Measurements from ENCODE around the gene TMPRSS2. TPM values are rescaled to one million over a fixed set of nuclear protein-coding genes. Genes with fewer than 3 reads are reported as not detected.

The TMPRSS2 gene
- total and polyA plus RNA-seq, 9 of the 15 experiments (the other 6 are each of a cell fraction or from before 2014, with no cell fraction given), result 0.20 TPM; not detected in 8

DNA sequence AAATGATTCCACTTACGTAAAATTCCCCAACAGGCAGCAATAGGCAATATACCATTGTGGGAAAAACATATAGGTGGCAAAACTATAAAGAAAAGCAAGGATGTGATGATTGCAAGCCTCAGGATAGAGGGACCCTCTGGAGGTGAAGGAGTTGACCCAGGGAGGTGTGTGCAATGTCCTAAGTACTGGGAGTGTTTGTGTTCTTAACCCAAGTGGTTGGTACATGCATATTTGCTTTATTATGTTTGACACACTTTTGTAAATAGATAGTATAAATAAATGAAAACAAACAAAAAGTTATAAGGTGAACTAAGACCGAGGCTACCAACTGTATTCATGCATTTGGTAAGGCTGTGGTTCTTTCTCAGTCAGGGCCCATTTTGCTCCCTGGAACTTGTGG is 74.4 kb downstream of the TMPRSS2 start:
- Histone ChIP-seq H3K79me2 (ENCODE audit: control insufficient read depth, insufficient read depth, low read length) (no peaks in the 10 kb centered on the region), H3K27me3 (ENCODE audit: control insufficient read depth in 2 of 2, insufficient read depth in 2 of 2, low read length in 2 of 2) (peaks cover 4 to 9% of the 10 kb centered on the region in 2 experiments; a peak in 3 of 5 replicates), H3K9ac (ENCODE audit: insufficient read depth in 1 of 2, low read depth in 2 of 2, low read length in 2 of 2) (no peak overlapping the region), H3K9me3 (replicated peaks; ENCODE audit: control insufficient read depth, insufficient read depth, low read depth, low read length) (no peaks in the 10 kb centered on the region), H3K27ac (ENCODE audit: extremely low read depth, low read depth, low read length) (no peak overlapping the region), H3K4me1 (replicated peaks in 1 of 2; ENCODE audit: control insufficient read depth in 2 of 2, insufficient read depth in 2 of 2, low read length in 2 of 2) (no peaks in the 10 kb centered on the region), H3K4me3 (no peak overlapping the region), H3K4me2 (ENCODE audit: insufficient read depth, low read length) (no peak overlapping the region), H4K20me1 (replicated peaks; ENCODE audit: control insufficient read depth, insufficient read depth, low read length) (no peaks in the 10 kb centered on the region), H2AFZ (ENCODE audit: low read depth, low read length) (no peak overlapping the region), H3K36me3 (ENCODE audit: control insufficient read depth, insufficient read depth, low read length) (no peaks in the 10 kb centered on the region), H3K9me1 (ENCODE audit: control insufficient read depth, insufficient read depth, low read length) (no peaks in the 10 kb centered on the region)
- TF ChIP-seq CTCFL (IDR thresholded peaks at IDR 0.05; ENCODE audit: borderline replicate concordance, insufficient read depth, low read depth, low read length, poor library complexity, severe bottlenecking) (no peak), SREBF2 (CRISPR knock-in tag; IDR thresholded peaks at IDR 0.05) (no peak), CUX1 (CRISPR knock-in tag; IDR thresholded peaks at IDR 0.05) (no peak), MAFF (IDR thresholded peaks at IDR 0.05; ENCODE audit: low read length) (no peak), GTF2B (IDR thresholded peaks at IDR 0.05; ENCODE audit: extremely low read depth, insufficient read length) (no peak), ETV5 (CRISPR knock-in tag; IDR thresholded peaks at IDR 0.05; ENCODE audit: low read depth) (no peak), KDM5B (IDR thresholded peaks at IDR 0.05; ENCODE audit: insufficient replicate concordance, low read depth, low read length) (no peak), SMARCA4 (IDR thresholded peaks at IDR 0.05) (no peak), NONO (IDR thresholded peaks at IDR 0.05; ENCODE audit: low read depth in 2 of 2, low read length in 1 of 2) (no peak), ZSCAN29 (IDR thresholded peaks at IDR 0.05) (no peak), MCM2 (IDR thresholded peaks at IDR 0.05; ENCODE audit: low read depth) (no peak)
- BruUV-seq (replicated peaks), result no TSS peak
- ATAC-seq, result no peak
- POLR2A ChIA-PET, result no interaction called here
- FAIRE-seq, result no peak
- CTCF ChIA-PET (ENCODE audit: low intra/inter-chr PET ratio), result no interaction called here
- DNase-seq (ENCODE audit: extremely low read depth in 1 of 4, low spot score in 3 of 4), result no peak
- WGBS (ENCODE audit: insufficient coverage, low coverage, missing lambda C conversion rate), result 0% methylated on average over 2 of the region's 2 CpGs
- intact Hi-C loops (cut with micrococcal nuclease) (no loop called here), in situ Hi-C loops (cut with MboI) (no loop called here)
